Mammary epithelial cell (primary cell): ENCODE results near the gene PTPRT.

Experiments
- CTCF ChIP-seq, 2 donors: IDR thresholded peaks in 1 of 2; conservative IDR thresholded peaks in 1 of 2; 2 replicates each; pipeline ENCODE4 v1.5.1; 2011 to 2012; ENCODE audit warnings: inconsistent platforms in 2 of 2, low read length in 2 of 2, mild to moderate bottlenecking in 2 of 2, control low read depth in 1 of 2, low read depth in 1 of 2; ENCODE audit not compliant: insufficient read depth in 1 of 2; ENCODE audit errors: extremely low read depth in 1 of 2
- EZH2 ChIP-seq: IDR thresholded peaks from 2 replicates; pipeline ENCODE4 v1.6.1; 2012; ENCODE audit warnings: low read length, inconsistent platforms, borderline replicate concordance

GRCh38 chr20:42483730-42484303 lies 705.9 kb downstream of the PTPRT start:
- TF ChIP-seq CTCF (conservative IDR thresholded peaks at IDR 0.05 in 1 of 2, IDR thresholded peaks at IDR 0.05 in 1 of 2; ENCODE audit: extremely low read depth in 1 of 2, insufficient read depth in 1 of 2, low read depth in 1 of 2, low read length in 2 of 2) (peak in 1 of 2 donors; percentile 2), EZH2 (no peak)
